HG02798 (cell line): Measurements from ENCODE around the gene HMCN1.

Experiments used
- ATAC-seq: cut with Tn5 transposase; IDR thresholded peaks from one replicate; pipeline ENCODE4 v1.9.1; 2021; ENCODE audit warnings: mild to moderate bottlenecking; ENCODE audit not compliant: unreplicated experiment, poor library complexity

HMCN1 gene

DNA sequence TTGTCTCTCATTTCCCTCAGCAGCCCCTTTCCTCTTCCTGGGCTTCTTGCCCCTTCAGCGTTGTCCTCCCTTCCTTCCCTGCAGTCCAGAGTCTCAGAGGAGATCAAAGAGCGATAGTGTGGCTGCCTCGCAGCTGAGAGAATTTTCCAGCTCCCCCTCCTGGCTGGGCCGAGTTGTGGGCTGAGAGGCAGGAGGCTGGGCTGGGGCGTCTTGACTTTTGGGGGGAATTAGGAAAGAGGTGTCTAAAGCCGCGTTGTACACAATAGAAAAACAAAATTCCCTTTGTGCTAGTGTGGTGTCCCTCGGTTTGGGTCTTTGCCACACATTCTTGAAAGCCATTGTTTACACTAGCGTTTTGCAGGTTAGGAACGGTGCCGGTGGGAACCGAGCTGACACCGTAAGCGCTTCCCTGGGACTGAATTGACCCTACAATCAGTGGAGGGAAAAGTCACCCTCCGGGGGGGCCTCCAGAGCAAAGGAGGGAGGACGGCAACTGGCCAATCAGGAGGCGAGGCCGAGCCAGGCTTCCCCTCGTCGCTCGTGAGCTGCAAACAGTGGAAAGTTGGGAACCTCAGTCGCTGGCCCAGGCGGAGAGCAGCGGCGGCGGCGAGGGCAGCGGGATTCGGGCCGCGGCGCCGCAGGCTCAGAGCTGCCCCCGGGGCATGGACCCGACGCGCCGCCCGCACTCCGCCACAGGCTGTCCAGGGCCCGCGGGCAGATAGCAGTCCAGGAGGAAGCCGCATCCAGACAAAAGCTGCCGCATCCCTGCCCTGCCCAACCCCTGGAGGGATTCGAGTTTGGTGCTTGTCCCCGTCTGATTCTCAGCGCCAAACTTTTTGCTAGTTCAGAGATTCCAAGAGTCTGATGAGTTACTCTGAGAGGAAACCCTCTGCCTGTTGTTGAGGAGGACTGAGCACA is at the start of gene HMCN1:
Gene HMCN1, plus strand, starts transcription at position 574 of the 918 bp plus-strand sequence. CDS start 389 bp downstream, outside the sequence.
- ATAC-seq: peak; percentile 49

DNA sequence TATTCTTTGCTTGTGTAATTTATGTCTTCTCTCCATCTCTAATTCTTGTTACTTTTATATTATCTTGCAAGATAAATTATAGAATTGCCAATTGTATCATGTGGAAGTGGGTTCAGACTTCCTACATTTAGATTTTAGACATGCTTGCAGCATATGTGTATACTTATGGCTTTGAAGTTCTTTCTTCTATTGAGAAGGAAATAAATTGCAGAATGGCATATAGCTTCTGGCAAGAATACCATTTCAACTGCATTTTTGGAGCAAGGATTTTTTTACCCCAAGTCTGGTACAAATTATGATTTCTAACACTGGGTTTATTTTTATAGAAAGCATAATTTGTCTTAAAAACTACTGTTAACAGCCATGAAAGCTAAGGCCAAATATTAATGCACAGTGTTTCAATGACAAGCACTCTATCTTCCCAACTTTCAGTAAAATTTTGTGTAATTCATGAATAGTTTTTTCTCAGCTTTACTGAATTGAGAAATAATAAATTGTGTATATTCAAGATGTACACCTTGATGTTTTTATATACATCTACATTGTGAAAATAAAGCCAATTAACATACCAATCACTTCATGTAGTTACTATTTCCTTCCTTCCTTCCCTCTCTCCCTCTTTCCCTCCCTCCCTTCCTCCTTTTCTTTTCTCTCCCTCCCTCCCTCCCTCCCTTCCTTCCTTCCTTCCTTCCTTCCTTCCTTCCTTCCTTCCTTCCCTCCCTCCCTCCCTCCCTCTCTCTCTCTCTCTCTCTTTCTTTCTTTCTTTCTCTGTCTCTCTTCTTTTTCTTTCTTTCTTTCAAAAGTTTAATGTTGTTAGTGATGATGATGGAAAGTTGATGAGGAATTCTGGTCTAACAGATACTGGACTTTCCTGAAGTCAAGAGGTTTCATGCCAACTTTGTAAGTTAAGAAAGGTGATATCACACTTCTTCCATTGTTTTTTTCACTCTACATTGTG is 47.1 kb upstream of the HMCN1 start:
- ATAC-seq: no peak

DNA sequence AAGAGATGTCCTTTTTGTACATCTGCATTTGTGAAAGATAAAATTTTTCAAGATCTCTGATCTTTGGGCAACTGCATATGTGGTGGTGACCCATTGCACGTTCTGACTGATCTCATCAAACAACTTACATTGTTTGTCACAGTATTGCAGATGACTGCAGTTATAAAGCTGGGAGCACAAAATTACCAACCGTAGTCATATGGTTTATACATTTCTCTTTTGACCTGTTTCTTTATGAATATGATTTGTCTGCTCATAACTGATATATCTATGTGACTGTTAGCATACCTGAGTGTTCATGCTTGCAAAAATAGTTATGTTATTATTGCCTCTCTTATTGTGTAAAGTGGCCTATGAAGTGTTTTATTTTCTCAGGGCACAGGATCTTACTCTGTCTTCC is 43.7 kb upstream of the HMCN1 start:
- ATAC-seq: no peak

DNA sequence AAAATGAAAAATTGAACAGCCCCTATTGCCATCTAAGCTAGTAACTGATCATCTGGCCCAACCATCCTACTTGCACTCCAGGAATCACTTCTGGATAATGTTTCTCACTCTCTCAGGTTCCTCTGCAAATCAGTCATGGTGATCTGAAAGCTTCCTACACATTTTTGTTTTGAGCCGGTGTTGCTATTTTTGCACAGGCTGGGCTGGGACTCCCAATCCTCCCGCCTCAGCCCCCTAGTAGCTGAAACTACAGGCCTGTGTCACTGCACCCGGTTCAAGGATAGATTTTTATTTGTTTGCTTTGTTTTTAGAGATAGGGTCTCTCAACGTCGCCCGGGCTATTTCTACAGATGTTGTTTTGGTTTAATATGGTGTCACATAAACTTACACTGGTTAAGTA is 40.5 kb upstream of the HMCN1 start:
- ATAC-seq: peak; percentile 30

DNA sequence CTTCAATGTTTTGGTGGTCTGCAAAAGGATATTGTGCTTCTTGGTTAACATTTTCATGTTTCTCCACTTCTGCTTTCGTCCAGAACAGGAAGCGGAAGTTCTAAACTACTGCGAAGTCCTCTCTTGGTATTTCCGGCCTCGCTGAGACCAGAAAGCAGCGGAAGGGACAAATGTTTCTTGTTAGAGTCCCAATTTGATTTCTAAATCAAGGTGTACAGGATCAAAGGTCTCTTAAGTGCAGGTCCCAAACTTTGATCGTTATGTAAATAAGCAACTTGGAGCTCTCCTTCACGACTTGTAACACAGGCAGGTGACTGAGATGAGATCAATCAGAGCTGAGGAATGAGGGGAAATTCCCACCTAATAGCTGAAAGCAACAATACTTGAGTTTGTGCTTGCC is 40.1 kb upstream of the HMCN1 start:
- peak; percentile 91 for ATAC-seq

DNA sequence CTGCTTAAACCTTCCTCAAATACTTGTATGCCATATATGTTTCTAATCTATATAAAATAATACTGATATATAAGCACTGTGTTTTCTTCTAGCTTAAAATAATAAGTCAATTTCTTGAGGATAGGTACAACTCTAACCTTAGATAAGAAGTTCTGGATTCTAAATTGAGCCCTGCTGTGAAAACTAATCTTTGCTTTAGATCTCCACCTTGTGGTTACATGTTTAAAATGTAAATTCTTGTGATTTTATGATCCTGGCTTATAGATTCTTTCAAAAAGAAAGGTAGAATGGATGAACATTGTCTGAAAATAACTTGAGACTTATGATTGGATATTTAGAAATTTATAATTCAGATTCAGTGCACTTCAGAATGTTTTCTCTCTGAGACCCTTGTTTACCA is 38.9 kb upstream of the HMCN1 start:
- ATAC-seq: no peak

DNA sequence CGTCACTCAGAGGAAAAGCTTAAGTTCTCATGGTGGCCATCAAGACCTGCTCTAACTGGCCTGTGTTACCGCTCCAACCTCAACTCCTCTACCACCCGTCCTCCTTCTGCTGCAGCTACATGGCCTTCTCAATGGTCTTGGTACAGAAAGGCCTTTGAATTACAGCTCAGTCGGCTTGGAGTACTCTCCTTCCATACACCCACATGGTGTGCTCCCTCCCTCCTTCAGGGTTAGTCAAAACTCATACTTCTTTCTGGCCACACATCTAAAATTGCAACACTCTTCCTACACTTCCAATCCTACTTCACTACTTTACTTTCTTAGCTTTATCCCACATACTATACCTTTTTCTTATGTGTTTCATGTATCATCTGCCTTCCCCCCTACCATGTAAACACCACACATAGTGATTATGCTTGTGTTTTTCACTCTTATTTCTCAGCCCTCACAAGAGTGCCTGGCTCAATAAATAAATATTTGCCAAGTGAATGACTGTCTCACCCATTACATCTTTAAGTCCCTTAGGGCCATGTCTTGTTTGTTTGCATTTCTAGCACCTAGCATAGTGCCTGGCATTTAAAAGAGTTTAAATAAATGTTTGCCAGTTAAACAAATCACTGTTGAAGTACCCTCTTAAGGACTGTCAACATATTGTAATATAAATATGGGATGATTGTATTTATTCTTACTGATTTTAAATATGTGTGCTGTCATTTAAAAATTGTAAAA is 37.6 kb upstream of the HMCN1 start:
- no peak for ATAC-seq

DNA sequence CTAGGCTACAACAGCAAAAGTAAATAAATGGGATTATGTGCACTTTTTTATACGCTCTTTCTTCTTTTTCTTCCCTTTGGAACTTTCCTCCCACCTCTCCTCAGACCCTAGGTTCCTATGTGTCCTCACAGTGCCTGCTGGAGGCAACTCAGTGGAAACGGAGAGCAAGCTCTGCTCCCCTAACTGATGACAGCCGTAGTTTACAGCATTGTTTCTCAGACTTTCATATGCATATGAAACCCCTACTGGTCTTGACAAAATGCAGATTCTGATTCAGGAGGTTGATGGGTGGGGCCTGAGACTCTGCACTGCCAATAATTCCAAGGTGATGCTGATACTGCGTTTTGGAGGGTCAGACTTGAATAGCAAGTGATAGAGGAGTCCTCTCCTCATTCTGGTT is 34.3 kb upstream of the HMCN1 start:
- no peak for ATAC-seq

DNA sequence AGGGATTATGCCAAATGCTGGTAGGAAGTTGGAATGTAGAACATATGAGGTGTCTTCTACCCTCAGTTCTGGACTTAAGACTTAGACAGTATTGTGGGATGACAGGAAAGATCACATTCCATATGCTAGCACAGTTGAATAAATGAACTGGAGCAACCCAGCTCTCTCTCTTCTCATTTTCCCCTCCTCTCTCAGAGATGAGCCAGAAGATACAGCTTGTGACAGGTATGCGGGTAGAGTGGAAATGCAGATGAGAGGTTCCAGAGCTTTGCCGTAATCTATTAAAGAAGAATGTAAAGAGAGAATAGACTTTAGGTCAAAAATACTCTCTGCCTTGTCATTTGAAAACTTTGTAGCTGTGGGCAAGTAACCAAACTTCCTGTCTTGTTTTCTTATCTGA is 32.5 kb upstream of the HMCN1 start:
- ATAC-seq: no peak

DNA sequence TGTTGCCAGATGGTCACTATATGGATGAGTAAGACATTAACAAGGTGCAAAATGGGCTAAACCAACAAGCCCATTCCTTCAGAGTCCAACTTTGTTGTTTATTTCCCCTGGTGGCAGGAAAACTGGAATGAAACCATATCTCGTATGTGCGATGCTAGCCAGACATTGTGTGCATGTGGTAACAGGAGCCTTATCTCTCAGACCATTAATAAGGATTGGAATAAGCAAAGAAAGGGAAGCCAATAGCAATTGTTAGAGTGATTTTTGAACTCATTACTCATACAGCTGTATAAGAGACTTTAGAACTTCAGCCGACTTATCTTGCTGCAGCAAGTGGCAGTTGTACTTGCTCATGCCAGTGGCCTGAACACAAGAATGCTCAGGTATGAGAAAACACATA is 30.0 kb upstream of the HMCN1 start:
- no peak for ATAC-seq

DNA sequence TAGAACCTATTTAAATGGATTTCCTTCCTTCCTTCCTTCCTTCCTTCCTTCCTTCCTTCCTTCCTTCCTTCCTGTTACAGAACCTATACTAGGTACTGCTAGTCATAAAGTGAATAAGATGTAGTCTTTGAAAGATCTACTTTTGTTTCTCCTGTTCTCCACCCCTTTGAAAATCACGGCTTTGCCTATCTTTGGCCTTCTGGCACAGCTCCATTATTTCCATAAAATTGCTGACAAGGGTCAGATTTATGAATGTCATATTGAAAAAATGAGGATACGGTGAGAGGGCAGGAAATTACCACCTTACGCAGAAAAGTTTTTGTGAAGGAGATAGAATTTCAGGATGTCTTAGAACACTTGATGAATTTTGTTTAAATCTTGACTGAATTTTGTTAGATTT is 18.1 kb upstream of the HMCN1 start:
- no peak for ATAC-seq

DNA sequence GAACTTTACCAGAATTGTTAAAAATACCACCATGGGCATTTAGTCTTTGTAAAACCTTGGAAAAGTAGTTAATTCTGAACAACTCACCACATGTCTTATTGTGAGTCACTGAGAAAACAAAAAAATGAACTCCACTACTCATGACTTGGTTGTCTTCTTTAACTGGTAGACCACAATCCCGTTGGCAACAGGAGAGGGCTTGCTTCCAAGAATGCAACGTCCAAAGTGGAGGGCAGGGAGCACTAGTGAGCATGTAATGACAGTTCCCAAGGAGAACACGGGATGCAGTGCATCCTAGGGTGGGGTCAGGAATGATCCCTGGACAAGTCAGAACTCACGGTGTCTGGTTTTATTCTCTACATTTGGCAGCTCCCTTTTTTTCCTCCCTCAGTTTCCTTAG is 15.2 kb upstream of the HMCN1 start:
- no peak for ATAC-seq

DNA sequence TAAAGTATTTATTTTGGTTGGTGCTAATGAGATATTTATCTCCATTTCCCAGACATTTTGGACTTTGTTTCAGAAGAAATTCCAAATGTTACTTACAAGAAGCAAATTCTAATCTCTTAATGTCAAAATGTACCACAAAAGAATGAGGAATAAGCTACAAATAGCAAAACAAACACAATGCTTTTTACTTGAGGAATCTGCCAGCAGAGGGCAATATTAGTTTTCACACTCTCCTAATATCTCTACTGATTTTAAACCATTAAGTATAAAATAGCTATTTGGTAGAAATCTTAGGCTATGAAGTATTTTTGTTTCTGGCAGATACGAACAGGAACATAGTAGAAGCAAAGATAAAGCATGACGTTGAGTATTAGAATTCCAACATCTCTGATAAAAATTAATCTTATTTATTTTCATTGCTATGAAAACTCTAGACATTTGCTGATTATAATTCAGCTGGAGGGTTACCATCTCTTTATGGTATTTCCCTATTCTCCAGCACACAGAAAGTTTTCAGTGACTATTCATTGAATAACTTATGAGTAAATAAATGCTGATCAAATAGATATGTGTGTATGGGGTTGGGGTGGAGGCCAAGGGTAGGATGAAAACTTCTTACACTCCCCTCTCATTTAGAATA is 13.4 kb upstream of the HMCN1 start:
- ATAC-seq: no peak

DNA sequence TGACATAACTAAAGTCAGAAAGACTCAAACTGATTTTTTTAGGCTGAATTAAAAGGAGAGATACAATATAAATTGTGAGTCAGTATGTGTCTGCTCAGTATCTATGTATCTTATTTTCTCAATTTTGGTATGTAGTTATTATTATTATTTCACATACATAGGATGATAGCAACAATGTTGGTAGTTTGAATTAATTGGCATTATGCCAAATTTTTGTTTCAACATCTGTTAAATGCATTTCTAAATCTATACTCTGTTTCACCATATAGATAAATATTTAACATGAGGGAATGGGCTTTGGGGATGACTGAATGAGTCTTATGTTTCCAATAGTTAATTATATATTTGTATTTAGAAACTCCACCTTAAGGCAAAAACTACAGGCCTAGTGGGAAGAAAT is 12.6 kb upstream of the HMCN1 start:
- ATAC-seq: no peak

DNA sequence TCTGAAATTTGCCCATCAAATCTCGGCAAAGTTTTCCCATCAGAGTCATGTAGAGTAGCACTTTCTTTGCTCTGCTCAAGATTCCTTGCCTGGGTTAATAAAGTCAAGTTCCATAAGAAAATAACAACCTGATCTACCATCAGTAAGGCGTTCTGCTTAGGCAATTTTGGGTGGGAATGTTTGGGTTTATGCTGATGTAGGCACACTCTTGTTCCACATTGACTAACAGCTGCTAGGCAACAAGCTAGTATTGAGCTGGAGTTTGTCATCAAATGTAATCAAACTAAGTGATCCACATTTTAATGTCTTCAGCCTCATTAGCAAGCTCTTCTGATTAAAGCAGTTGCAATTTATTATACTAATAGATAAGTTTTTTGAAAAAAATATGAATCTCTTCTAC is 12.1 kb upstream of the HMCN1 start:
- no peak for ATAC-seq

DNA sequence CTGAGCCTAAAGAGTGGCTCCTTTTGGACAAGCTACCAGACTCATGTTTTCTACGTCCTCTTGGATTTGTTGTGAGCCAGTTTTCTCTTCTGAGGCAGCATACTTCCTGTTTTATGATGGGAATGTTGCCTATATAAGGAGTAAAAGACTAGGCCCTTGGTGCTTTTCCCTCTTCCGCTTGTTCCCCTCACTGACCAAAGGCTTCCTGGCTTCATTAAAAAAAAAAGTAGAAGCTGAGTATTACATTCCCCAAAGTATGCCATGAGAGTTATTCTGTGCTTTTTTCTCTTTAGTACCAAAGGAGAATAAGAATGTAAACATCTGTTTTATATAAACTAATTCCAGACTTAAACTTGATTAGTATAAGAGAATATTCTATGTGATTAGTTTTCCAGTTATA is 6.5 kb upstream of the HMCN1 start:
- no peak for ATAC-seq

DNA sequence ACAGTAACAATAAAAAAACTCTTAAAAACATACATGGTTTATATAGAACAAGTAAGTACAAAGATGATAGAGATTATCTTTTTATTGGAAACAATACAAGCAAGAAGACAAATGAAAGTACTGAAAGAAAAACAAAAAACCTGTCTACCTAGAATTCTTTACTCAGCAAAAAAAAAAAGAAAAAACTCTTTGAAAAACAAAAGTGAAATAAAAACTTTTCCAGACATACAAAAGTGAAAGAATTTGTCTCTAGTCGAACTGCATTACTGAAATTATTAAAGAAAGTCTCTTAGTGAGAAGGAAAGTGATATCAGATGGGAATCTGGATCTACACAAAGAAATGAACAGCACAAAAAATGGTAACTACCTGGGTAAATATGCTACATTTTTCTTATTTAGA is 2.7 kb upstream of the HMCN1 start:
- ATAC-seq: no peak

DNA sequence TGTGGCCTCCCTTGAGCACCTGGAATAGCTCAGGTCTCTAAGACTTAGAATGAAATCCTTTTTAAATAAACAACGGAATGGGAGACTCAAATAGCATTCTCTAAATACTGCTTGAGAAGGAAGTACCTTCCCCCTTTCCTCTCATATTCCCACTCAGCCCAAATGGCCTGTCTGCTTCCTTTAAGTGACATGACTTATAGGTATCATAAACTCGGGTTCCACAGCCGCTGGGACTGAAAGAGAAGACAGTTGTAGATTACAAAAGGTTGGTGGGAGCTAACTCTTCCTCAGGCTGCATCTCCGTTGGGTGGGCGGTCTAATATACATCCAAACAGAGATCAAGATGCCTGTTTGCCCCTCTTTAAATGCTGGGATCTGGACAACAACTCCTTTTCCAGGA is 1.2 kb upstream of the HMCN1 start:
- no peak for ATAC-seq

DNA sequence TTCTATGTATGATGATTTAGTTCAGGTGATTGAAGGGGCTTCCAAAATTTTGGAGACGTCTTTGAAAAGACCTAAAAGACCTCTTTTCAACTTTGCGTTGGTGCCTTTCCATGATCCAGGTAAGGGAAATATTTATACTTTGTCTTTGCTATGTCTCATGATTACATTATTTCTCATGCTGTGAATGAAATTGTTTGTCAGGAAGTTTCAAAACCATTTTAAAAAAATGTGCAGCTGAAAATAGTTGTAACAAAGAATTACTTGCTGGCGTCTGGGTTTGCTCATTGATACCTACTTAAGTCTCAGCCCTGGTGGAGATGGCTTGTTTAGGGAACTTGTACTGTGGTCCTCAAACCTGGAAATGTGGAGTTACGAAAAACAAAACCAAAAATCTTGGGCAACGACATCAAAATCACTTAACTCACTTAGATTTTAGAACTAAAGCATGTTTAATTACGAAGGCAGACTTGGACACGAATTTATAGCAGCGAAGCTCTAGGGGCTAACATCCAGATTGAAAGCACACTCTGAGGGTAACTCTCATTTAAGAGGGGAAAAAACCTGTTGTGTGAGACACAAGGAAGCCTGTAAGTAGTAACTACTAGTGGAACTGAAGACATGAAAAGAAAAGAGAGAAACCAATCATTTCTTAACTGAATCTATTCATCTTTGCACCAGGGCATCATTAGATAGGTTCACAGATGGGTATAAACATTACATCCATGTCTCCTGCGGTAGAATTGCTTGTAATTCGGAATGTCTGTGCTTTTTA is 924 bp downstream of the HMCN1 start:
- peak; percentile 35 for ATAC-seq
